Activated CD8-positive, alpha-beta memory T cell treated with anti-CD3 and anti-CD28 coated beads, Interleukin-2, amount 50 U/mL, for 24 hours (primary cell): ENCODE measurements around the gene ALDH1A2.

Experiments used
- DNase-seq: peaks from one replicate; pipeline ENCODE4 v3.0.0-alpha.2; 2020; ENCODE audit errors: extremely low read depth

Gene ALDH1A2

GRCh38 chr15:57994221-57995049 is 71.1 kb downstream of the ALDH1A2 start:
- DNase-seq, result no peak

DNA sequence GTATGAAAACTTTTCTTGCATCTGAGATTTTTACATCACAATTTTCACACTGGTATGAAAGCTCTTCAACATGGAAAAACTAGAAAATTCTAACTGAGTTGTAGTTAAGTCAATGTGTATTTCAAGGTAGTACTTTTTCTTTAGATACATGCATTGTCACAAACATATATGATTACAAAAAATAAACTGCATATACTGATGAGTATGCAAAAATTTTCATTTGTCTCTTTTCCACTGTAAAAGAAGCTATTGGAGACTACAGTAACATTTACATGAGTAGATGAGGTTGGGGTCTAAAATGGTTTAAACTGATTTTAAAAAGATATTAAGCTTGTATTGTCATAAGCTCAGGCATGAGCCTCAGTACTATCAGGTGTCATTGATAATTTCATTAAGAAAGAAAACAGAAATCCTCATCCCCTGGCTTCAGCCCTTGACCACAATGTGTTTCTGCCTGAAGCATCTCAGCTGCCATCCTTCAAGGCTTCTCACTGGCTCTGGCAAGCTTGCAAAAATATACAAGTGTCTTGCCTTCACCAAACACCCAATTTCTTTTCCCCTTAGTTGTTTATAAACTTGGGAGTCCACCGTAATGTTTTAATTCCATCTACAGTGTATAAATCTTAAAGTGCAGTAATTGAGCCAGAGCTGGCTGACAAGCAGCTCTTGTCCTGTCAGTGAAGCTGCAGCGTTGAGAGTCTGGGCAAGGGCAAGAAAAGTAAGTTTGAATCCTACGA is 71.9 kb downstream of the ALDH1A2 start:
- no peak for DNase-seq

DNA sequence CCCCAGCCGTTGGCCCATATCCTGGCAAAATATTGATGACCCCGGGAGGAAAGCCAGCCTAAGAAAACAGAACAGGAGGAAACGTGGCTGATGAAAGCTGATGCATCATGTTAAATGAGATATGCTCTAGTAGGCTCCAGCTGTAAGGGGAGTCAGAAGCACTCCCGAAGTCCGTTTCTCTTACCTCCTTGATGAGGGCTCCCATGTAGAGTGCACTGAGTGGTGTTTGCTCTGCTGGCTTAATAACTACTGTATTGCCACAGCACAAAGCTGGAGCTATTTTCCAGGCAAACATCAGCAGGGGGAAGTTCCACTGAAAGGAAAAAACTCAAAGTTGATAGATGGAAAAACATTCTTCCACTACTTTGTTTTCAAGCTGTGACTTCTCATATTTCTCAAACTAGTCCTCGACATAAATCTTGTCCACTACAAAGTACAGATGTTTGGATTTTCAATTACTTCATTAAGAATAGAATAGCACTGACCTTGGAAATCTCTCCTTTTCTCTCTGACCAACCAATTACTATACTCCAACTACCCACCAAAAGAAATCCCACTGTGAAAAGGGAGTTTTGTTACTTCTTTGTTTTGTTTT is 72.7 kb downstream of the ALDH1A2 start:
- no peak for DNase-seq

- DNase-seq, result no peak
Observed at GRCh38 chr15:57973534-57973933, 92.0 kb downstream of the ALDH1A2 start.

- no peak for DNase-seq
Observed at GRCh38 chr15:57972864-57973263, 92.6 kb downstream of the ALDH1A2 start.

DNA sequence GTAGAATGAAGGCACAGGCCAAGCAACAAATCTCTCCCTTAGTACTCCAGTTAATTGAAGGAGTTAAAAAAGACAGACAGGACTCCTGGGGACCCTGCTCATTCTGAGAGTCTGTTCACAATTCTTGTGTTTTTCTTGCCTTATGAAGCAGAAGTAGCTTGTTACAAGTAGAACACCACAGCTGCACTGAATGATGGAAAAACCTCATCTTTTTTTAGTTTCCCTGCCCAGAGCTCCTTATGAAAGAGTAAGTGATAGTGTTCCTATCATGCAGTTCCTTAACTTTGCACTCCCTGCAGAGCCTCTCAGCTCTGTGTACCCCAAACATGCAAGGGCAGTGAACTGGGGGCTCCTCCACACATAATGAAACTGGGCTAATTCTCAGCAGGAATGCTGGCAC is 95.5 kb downstream of the ALDH1A2 start:
- no peak for DNase-seq

GRCh38 chr15:57969355-57969754 is 96.2 kb downstream of the ALDH1A2 start:
- DNase-seq, result no peak

GRCh38 chr15:57962887-57963286 is 102.6 kb downstream of the ALDH1A2 start:
- DNase-seq, result no peak

- DNase-seq, result no peak
Observed at GRCh38 chr15:57961919-57962318, 103.6 kb downstream of the ALDH1A2 start.

GRCh38 chr15:57957113-57957512 is 108.4 kb downstream of the ALDH1A2 start:
- no peak for DNase-seq

- DNase-seq, result no peak
Observed at GRCh38 chr15:57953874-57954273, 111.6 kb downstream of the ALDH1A2 start.

- no peak for DNase-seq
Observed at GRCh38 chr15:57951328-57951932, 114.1 kb downstream of the ALDH1A2 start.

GRCh38 chr15:57950381-57950946 is 115.0 kb downstream of the ALDH1A2 start:
- DNase-seq, result no peak

DNA sequence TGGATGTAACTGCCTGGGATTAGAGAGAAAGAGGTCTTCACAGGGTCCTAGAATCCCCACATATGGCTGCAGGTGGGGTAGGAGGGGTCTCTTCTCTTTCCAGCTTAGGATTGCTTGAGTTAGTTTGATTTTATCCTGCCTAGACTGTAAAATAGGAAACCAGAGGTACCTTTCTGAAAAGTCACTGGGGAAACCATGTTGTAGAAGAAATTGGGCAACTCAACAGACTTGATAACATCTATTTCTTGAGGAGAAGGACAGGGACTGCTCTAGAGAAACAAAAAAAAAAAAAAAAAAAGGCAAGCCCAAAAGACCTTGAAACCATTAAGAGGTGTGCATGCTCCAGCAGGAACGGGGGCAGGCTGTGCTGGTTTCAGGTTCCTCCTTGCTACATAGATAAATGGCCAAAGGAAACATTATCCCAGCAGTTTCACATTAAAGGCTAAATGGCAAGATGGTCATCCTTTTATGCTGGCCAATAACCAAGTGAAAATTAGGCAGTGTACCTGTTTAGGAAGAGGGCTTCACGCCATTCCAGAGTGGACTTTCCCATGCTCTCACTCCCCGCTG is 116.1 kb downstream of the ALDH1A2 start:
- DNase-seq, result no peak

GRCh38 chr15:57948351-57949289 is 116.9 kb downstream of the ALDH1A2 start:
- DNase-seq, result no peak

DNA sequence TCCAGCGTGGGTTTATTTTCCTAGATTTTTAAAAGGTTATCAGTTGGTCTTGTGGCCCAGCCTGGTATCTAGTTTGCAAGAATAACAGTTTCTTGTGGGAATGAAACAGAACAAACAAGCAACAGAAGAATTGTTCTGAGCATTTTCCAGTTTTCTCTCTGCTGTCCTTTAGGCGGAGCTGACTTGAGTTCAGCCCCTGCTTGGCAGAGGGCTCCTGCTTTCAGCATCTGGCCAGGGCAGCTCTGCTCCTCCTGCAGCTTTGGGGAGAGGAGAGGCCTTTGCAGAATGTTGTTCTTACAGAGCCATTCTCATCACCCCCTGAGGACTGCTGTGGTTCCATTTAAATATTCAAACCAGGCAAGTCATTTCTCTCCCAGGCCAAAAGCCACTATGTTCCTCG is 117.7 kb downstream of the ALDH1A2 start:
- DNase-seq, result no peak

- no peak for DNase-seq
Observed at GRCh38 chr15:57947282-57947681, 118.2 kb downstream of the ALDH1A2 start.

- no peak for DNase-seq
Observed at GRCh38 chr15:57946491-57947048, 118.9 kb downstream of the ALDH1A2 start.

- DNase-seq, result no peak
Observed at GRCh38 chr15:57945616-57946015, 119.9 kb downstream of the ALDH1A2 start.

GRCh38 chr15:57943754-57944420 is 121.6 kb downstream of the ALDH1A2 start:
- DNase-seq, result no peak
